ENCODE data around the gene KIF13A. TPM values are rescaled to one million over a fixed set of nuclear protein-coding genes. Genes with fewer than 3 reads are reported as not detected.
"Not testable (repeated sequence)": the region's sequence is repeated elsewhere in the genome, so short reads cannot be mapped to it uniquely, and the experiment has no call there.

Gene KIF13A
- total and polyA plus RNA-seq, 10 donors: 3.7 to 32.0 (median 19.9) TPM

DNA sequence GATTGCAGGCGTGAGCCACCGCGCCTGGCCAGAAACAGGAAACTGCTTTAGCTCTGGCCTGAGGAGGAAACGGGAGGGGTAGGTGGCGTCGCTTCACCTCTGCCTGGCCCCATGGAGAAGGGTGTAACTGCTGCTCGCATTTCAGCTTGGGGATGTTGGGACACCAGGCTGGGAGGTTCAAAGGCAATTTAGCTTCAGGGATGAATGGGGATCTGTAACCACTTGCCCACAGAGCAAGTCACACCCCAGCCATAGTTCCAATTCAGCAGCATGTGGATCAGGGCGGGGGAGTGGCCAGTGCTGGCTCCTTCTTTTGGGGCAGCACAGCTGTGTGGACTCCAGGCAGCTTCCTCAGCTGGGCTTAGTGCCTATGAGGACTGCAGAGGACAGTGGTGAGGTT lies 245.9 kb downstream of the KIF13A start:
- H3K27me3 ChIP-seq (replicated peaks in 1 of 7): peaks cover 0 to 13% (median 0%) of the 10 kb centered on the region in 7 donors
- intact Hi-C loops (cut with DNase I; ENCODE audit: low total_unique reads): no loop called here
- 35 to 49% (median 42%) methylated on average over 7 to 8 of the region's 8 CpGs for WGBS, 5 donors

DNA sequence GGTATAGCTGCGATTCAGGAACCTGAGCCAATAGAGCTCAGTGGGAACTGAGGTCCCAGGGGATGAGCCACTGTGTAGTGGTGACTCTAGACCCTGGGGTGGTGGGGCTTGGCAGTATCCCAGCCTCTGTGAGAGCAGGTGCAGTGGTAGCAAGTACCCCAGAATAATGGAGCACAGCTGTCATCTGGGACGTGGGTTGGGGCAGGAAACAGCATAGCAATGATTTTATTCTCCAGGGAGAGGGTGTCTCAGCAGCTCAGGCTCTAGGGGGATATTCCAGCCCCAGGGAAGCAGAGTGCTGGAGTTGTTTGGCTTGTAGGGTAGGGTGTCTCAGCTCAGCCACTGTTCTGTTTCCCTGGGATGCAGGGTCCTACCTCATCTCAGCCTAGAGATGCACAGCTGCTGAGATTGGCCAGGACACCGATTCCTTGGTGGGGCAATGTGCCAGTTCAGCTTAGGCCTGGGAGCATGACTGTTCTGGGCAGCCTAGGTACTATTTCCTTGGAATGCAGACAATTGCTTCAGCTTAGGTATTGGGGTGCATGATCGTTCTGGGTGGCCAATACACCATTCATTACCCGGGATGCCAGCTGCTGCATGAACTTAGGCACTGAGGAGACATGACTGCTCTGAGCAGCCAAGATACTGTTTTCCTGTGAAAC lies 246.7 kb downstream of the KIF13A start:
- no peak overlapping the region for H3K27ac ChIP-seq
- H3K27me3 ChIP-seq (replicated peaks in 1 of 7): peaks cover 0 to 13% (median 0%) of the 10 kb centered on the region in 7 donors
- no peak for DNase-seq
- peaks cover 3 to 41% (median 28%) of the 10 kb centered on the region in 8 donors for H3K9me3 ChIP-seq
- intact Hi-C loops (cut with DNase I; ENCODE audit: low total_unique reads): no loop called here
- 53 to 73% (median 64%) methylated on average over 5 of the region's 5 CpGs for WGBS, 5 donors
- TF ChIP-seq POLR2A (IDR thresholded peaks at IDR 0.05): no peak
- TF ChIP-seq, protein P1, sequence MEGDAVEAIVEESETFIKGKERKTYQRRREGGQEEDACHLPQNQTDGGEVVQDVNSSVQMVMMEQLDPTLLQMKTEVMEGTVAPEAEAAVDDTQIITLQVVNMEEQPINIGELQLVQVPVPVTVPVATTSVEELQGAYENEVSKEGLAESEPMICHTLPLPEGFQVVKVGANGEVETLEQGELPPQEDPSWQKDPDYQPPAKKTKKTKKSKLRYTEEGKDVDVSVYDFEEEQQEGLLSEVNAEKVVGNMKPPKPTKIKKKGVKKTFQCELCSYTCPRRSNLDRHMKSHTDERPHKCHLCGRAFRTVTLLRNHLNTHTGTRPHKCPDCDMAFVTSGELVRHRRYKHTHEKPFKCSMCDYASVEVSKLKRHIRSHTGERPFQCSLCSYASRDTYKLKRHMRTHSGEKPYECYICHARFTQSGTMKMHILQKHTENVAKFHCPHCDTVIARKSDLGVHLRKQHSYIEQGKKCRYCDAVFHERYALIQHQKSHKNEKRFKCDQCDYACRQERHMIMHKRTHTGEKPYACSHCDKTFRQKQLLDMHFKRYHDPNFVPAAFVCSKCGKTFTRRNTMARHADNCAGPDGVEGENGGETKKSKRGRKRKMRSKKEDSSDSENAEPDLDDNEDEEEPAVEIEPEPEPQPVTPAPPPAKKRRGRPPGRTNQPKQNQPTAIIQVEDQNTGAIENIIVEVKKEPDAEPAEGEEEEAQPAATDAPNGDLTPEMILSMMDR (IDR thresholded peaks at IDR 0.05 in 8 of 11, conservative IDR thresholded peaks at IDR 0.05 in 3 of 11): no peak
- no peak for TF ChIP-seq POLR2AphosphoS5 (IDR thresholded peaks at IDR 0.05)
- no peaks in the 10 kb centered on the region for H3K36me3 ChIP-seq
- H3K4me3 ChIP-seq: no peak overlapping the region
- H3K4me1 ChIP-seq: no peaks in the 10 kb centered on the region

More for the DNA sequence above, 245.9 kb downstream of the KIF13A start:
- Histone ChIP-seq H3K9me3 (peaks cover 3 to 36% (median 27%) of the 10 kb centered on the region in 8 donors), H3K4me1 (no peaks in the 10 kb centered on the region), H3K4me3 (no peak overlapping the region), H3K36me3 (no peaks in the 10 kb centered on the region), H3K27ac (no peak overlapping the region)
- TF ChIP-seq POLR2AphosphoS5 (IDR thresholded peaks at IDR 0.05) (no peak), POLR2A (IDR thresholded peaks at IDR 0.05) (no peak)
- TF ChIP-seq, protein P1 (IDR thresholded peaks at IDR 0.05 in 8 of 11, conservative IDR thresholded peaks at IDR 0.05 in 3 of 11): no peak
- DNase-seq: no peak

DNA sequence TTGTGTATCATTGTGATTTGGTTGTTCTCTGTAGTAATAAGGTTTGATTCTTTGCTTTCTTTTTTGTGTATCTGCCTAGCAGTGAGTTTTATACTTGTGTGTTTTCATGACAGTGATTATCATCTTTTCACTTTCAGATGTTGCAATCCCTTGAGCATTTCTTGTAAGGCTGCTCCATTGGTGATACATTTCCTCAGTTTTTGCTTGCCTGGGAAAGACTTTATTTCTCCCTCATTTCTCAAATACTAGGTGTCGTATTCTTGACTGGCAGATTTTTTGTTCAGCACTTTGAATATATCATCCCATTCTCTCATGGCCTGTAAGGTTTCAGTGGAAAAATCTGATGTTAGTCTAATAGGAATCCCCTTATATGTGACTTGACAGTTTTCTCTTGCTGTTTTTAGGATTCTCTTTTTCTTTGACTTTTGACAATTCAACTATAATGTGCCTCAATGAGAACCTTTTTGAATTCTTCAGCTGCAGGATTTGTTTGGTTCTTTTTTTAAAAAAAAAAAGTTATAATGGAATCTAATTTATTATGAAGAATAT lies 249.7 kb downstream of the KIF13A start:
- no peak for DNase-seq
- peaks cover 3 to 41% (median 28%) of the 10 kb centered on the region in 8 donors for H3K9me3 ChIP-seq
- no peak overlapping the region for H3K27ac ChIP-seq
- H3K27me3 ChIP-seq (replicated peaks in 1 of 7): peaks cover 0 to 13% (median 0%) of the 10 kb centered on the region in 7 donors
- intact Hi-C loops (cut with DNase I; ENCODE audit: low total_unique reads): no loop called here
- H3K4me3 ChIP-seq: no peak overlapping the region
- H3K36me3 ChIP-seq: no peaks in the 10 kb centered on the region
- H3K4me1 ChIP-seq: no peaks in the 10 kb centered on the region
- WGBS, 5 donors: 90 to 97% (median 95%) methylated on average over 1 of the region's 1 CpG
- TF ChIP-seq POLR2A (IDR thresholded peaks at IDR 0.05) (no peak), POLR2AphosphoS5 (IDR thresholded peaks at IDR 0.05) (no peak)

DNA sequence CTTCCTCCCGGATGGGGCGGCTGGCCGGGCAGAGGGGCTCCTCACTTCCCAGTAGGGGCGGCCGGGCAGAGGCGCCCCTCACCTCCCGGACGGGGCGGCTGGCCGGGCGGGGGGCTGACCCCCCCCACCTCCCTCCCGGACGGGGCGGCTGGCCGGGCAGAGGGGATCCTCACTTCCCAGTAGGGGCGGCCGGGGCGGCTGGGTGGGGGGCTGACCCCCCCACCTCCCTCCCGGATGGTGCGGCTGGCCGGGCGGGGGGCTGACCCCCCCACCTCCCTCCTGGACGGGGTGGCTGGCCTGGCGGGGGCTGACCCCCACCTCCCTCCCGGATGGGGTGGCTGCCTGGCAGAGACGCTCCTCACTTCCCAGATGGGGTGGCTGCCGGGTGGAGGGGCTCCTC lies 252.1 kb downstream of the KIF13A start:
- intact Hi-C loops (cut with DNase I; ENCODE audit: low total_unique reads); DNase-seq; H3K36me3 ChIP-seq; H3K4me3 ChIP-seq; H3K27ac ChIP-seq; H3K27me3 ChIP-seq (replicated peaks in 1 of 7); H3K4me1 ChIP-seq: not testable (repeated sequence)
- H3K9me3 ChIP-seq: peaks cover 3 to 41% (median 28%) of the 10 kb centered on the region in 8 donors
- 92 to 100% (median 97%) methylated on average over 1 to 22 of the region's 27 CpGs for WGBS, 5 donors

DNA sequence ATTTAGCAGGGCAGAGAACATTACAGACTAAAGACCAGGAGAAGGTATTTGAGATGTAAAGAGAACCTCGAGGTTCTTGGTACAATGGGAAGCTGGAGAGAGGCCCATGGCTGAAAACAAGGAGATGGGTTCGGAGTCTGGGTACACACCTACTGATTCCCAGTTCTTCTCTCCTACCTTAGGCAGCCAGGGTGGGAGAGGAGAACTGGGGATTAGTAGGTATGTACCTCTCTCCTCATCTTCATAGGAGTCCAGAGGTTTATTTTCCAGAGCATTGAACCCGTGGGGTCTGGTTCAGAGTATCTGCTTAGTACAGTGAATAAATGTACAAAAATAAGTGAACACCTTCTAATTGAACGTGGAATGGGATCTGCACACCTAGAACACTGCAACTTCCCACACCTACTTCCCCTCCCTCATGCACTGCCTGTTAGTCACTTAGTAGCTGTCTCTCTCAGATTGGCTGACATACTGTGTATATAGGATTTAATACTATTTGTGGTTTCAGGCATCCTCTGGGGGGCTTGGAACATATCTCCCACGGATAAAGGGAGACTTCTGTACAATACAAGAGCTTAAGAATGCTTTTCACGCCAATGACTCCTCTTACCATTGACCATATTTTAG lies 257.2 kb downstream of the KIF13A start:
- no peak overlapping the region for H3K4me3 ChIP-seq
- WGBS, 5 donors: 72 to 85% (median 76%) methylated on average over 6 of the region's 6 CpGs
- intact Hi-C loops (cut with DNase I; ENCODE audit: low total_unique reads): no loop called here
- no peaks in the 10 kb centered on the region for H3K27me3 ChIP-seq (replicated peaks in 1 of 7)
- DNase-seq: no peak
- TF ChIP-seq, protein P1 (IDR thresholded peaks at IDR 0.05 in 8 of 11, conservative IDR thresholded peaks at IDR 0.05 in 3 of 11): no peak
- no peak for TF ChIP-seq POLR2A (IDR thresholded peaks at IDR 0.05)
- no peak for TF ChIP-seq POLR2AphosphoS5 (IDR thresholded peaks at IDR 0.05)
- no peaks in the 10 kb centered on the region for H3K36me3 ChIP-seq
- H3K9me3 ChIP-seq: peaks cover 0 to 6% (median 0%) of the 10 kb centered on the region in 8 donors
- H3K4me1 ChIP-seq: peaks cover 0 to under 1% (median 0%) of the 10 kb centered on the region in 6 donors
- no peak overlapping the region for H3K27ac ChIP-seq

All from spleen (tissue), 11 donors.